ENCODE measurements around the gene SPPL2B.

- TF ChIP-seq CTCF (IDR thresholded peaks at IDR 0.05) (no peak), POLR2AphosphoS5 (IDR thresholded peaks at IDR 0.05; ENCODE audit: low read depth, low read length) (no peak)
Measured at GRCh38 chr19:2280633-2281264, 47.7 kb upstream of the SPPL2B start.

Measured in Panc1 (cell line).